Neural cell (in vitro differentiated cells): Measurements from ENCODE around the gene PPFIA4. TPM values are rescaled to one million over a fixed set of nuclear protein-coding genes. Genes with fewer than 3 reads are reported as not detected.

Experiments used
- H2AFZ ChIP-seq: fragments of 200-600, 300-800 bp; sonication (generic), shearing (Covaris generic); 2 replicates; pipeline ENCODE4 v1.6.0; 2014; ENCODE audit warnings: low read depth, mild to moderate bottlenecking, antibody characterized with exemption, low read length, moderate library complexity
- H3F3A ChIP-seq: fragments of 200-600 bp; shearing (Covaris generic); 2 replicates; pipeline ENCODE4 v1.6.1; 2016; ENCODE audit warnings: mild to moderate bottlenecking, moderate library complexity, mixed read lengths, antibody characterized with exemption, low read length; ENCODE audit not compliant: insufficient read depth, poor library complexity, severe bottlenecking
- H3K27ac ChIP-seq: fragments of 200-600, 300-800 bp; sonication (generic), shearing (Covaris generic); 2 replicates; pipeline ENCODE4 v1.5.1; 2014; ENCODE audit warnings: mild to moderate bottlenecking, low read length, moderate library complexity
- H3K27me3 ChIP-seq: fragments of 300-800, 200-600 bp; sonication (generic), shearing (Covaris generic); 2 replicates; pipeline ENCODE4 v1.6.0; 2014; ENCODE audit warnings: mild to moderate bottlenecking, low read depth, low read length, moderate library complexity; ENCODE audit not compliant: insufficient read depth
- H3K36me3 ChIP-seq: fragments of 300-800, 200-600 bp; sonication (generic), shearing (Covaris generic); 2 replicates; pipeline ENCODE4 v1.5.1; 2014; ENCODE audit warnings: mild to moderate bottlenecking, antibody characterized with exemption, low read length, moderate library complexity; ENCODE audit not compliant: insufficient read depth
- H3K4me2 ChIP-seq: fragments of 300-800, 200-600 bp; sonication (generic), shearing (Covaris generic); 2 replicates; pipeline ENCODE4 v1.6.0; 2014; ENCODE audit warnings: mild to moderate bottlenecking, low read length
- H3K4me3 ChIP-seq: fragments of 300-800, 200-600 bp; sonication (generic), shearing (Covaris generic); 2 replicates; pipeline ENCODE4 v1.5.1; 2014; ENCODE audit warnings: mild to moderate bottlenecking, low read length, moderate library complexity
- H3K79me2 ChIP-seq: fragments of 200-600 bp; shearing (Covaris generic); replicated peaks from 2 replicates; pipeline ENCODE4 v1.6.0; 2014; ENCODE audit warnings: mild to moderate bottlenecking, low read length, moderate library complexity; ENCODE audit not compliant: insufficient read depth
- H3K9ac ChIP-seq: fragments of 300-800, 200-600 bp; sonication (generic), shearing (Covaris generic); 2 replicates; pipeline ENCODE4 v1.6.1; 2016; ENCODE audit warnings: mild to moderate bottlenecking, low read length, mixed read lengths
- H3K9me2 ChIP-seq: fragments of 200-600 bp; shearing (Covaris generic); 2 replicates; pipeline ENCODE4 v1.6.1; 2016; ENCODE audit warnings: mild to moderate bottlenecking, low read length, mixed read lengths; ENCODE audit not compliant: insufficient read depth
- H3K9me3 ChIP-seq: fragments of 200-600, 300-800 bp; sonication (generic), shearing (Covaris generic); 2 replicates; pipeline ENCODE4 v1.6.1; 2016; ENCODE audit warnings: mild to moderate bottlenecking, mixed run types, low read length, moderate library complexity, mixed read lengths
- H4K20me1 ChIP-seq: fragments of 200-600 bp; shearing (Covaris generic); 2 replicates; pipeline ENCODE4 v1.6.1; 2016; ENCODE audit warnings: mild to moderate bottlenecking, mixed run types; ENCODE audit not compliant: insufficient read depth
- EP300 ChIP-seq: fragments of 450-650 bp; conservative IDR thresholded peaks from 2 replicates; pipeline ENCODE4 v1.6.1; 2014; ENCODE audit warnings: antibody characterized with exemption, mild to moderate bottlenecking, moderate library complexity; ENCODE audit not compliant: poor library complexity, severe bottlenecking
- EZH2 ChIP-seq: fragments of 200-600, 300-800 bp; shearing (Covaris generic), sonication (generic); IDR thresholded peaks from 2 replicates; pipeline ENCODE4 v1.6.1; 2014; ENCODE audit warnings: antibody characterized with exemption, low read length, borderline replicate concordance, mild to moderate bottlenecking; ENCODE audit not compliant: insufficient read depth, poor library complexity, severe bottlenecking
- MXI1 ChIP-seq: fragments of 450-650 bp; conservative IDR thresholded peaks from 2 replicates; pipeline ENCODE4 v1.6.1; 2014; ENCODE audit warnings: antibody characterized with exemption, mild to moderate bottlenecking; ENCODE audit not compliant: poor library complexity, severe bottlenecking
- POLR2AphosphoS5 ChIP-seq: IDR thresholded peaks from 2 replicates; pipeline ENCODE4 v1.6.1; 2012
- RAD21 ChIP-seq: fragments of 450-650 bp; conservative IDR thresholded peaks from 2 replicates; pipeline ENCODE4 v1.6.1; 2014; ENCODE audit warnings: antibody characterized with exemption, mild to moderate bottlenecking, moderate library complexity
- SMC3 ChIP-seq: fragments of 450-650 bp; conservative IDR thresholded peaks from 2 replicates; pipeline ENCODE4 v1.6.1; 2014; ENCODE audit warnings: antibody characterized with exemption, mild to moderate bottlenecking, moderate library complexity; ENCODE audit not compliant: poor library complexity
- TAF1 ChIP-seq: IDR thresholded peaks from 2 replicates; pipeline ENCODE4 v1.6.1; 2012; ENCODE audit warnings: low read depth
- polyA plus RNA-seq: library from polyadenylated mRNA; depleted of rRNA; stranded (reverse); fragments of >200 nt; gene quantifications from 2 replicates; pipeline ENCODE4 v1.2.3, GENCODE V29; 2014
- TF ChIP-seq, protein P1 (sequence below): IDR thresholded peaks from 2 replicates; pipeline ENCODE4 v1.6.1; 2012; ENCODE audit warnings: borderline replicate concordance
- TF ChIP-seq, protein P2 (sequence below): fragments of 450-650 bp; IDR thresholded peaks from 2 replicates; pipeline ENCODE4 v1.5.1; 2014; ENCODE audit warnings: antibody characterized with exemption, mild to moderate bottlenecking, moderate library complexity; ENCODE audit not compliant: poor library complexity, severe bottlenecking

The PPFIA4 gene
- polyA plus RNA-seq, 1 donor from 2014 or later: 1.6 TPM

DNA sequence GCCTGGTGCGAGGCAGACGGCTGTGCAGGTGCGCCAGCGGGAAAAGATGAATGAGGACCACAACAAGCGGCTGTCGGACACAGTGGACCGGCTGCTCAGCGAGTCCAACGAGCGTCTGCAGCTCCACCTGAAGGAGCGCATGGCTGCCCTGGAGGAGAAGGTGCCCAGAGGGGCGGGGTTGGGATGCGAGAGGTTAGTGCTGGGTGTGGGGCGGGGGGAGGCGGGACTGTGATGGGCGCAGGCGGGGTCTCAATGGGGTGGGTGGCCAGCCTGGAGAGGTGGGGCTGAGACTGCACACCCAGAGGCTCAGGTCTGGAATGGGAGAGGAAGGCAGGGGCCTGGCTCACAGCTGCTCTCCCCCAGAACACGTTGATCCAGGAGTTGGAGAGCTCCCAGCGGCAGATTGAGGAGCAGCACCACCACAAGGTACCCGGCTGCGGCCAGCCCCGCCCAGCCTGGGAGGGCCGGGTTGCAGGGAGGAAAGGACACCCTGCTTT lies 22.3 kb downstream of the PPFIA4 start:
- Histone ChIP-seq H3F3A (no peaks in the 10 kb centered on the region), H3K27me3 (no peaks in the 10 kb centered on the region), H2AFZ (no peak overlapping the region), H3K9me3 (no peaks in the 10 kb centered on the region), H3K4me2 (no peak overlapping the region), H3K79me2 (no peaks in the 10 kb centered on the region), H3K9ac (no peak overlapping the region), H3K9me2 (no peaks in the 10 kb centered on the region), H4K20me1 (no peaks in the 10 kb centered on the region), H3K4me3 (no peak overlapping the region), H3K27ac (no peak overlapping the region), H3K36me3 (no peaks in the 10 kb centered on the region)
- TF ChIP-seq EZH2 (no peak), MXI1 (no peak), RAD21 (no peak), SMC3 (no peak), TAF1 (no peak), EP300 (no peak), POLR2AphosphoS5 (no peak)
- TF ChIP-seq, protein P1, sequence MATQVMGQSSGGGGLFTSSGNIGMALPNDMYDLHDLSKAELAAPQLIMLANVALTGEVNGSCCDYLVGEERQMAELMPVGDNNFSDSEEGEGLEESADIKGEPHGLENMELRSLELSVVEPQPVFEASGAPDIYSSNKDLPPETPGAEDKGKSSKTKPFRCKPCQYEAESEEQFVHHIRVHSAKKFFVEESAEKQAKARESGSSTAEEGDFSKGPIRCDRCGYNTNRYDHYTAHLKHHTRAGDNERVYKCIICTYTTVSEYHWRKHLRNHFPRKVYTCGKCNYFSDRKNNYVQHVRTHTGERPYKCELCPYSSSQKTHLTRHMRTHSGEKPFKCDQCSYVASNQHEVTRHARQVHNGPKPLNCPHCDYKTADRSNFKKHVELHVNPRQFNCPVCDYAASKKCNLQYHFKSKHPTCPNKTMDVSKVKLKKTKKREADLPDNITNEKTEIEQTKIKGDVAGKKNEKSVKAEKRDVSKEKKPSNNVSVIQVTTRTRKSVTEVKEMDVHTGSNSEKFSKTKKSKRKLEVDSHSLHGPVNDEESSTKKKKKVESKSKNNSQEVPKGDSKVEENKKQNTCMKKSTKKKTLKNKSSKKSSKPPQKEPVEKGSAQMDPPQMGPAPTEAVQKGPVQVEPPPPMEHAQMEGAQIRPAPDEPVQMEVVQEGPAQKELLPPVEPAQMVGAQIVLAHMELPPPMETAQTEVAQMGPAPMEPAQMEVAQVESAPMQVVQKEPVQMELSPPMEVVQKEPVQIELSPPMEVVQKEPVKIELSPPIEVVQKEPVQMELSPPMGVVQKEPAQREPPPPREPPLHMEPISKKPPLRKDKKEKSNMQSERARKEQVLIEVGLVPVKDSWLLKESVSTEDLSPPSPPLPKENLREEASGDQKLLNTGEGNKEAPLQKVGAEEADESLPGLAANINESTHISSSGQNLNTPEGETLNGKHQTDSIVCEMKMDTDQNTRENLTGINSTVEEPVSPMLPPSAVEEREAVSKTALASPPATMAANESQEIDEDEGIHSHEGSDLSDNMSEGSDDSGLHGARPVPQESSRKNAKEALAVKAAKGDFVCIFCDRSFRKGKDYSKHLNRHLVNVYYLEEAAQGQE: no peak
- TF ChIP-seq, protein P2, sequence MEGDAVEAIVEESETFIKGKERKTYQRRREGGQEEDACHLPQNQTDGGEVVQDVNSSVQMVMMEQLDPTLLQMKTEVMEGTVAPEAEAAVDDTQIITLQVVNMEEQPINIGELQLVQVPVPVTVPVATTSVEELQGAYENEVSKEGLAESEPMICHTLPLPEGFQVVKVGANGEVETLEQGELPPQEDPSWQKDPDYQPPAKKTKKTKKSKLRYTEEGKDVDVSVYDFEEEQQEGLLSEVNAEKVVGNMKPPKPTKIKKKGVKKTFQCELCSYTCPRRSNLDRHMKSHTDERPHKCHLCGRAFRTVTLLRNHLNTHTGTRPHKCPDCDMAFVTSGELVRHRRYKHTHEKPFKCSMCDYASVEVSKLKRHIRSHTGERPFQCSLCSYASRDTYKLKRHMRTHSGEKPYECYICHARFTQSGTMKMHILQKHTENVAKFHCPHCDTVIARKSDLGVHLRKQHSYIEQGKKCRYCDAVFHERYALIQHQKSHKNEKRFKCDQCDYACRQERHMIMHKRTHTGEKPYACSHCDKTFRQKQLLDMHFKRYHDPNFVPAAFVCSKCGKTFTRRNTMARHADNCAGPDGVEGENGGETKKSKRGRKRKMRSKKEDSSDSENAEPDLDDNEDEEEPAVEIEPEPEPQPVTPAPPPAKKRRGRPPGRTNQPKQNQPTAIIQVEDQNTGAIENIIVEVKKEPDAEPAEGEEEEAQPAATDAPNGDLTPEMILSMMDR: no peak

GRCh38 chr1:203049077-203049476 lies 22.8 kb downstream of the PPFIA4 start:
- Histone ChIP-seq H4K20me1 (no peaks in the 10 kb centered on the region), H3K9me3 (no peaks in the 10 kb centered on the region), H3K4me3 (no peak overlapping the region), H3K27ac (no peak overlapping the region), H3K79me2 (no peaks in the 10 kb centered on the region), H3K9ac (no peak overlapping the region), H3K36me3 (no peaks in the 10 kb centered on the region), H3K27me3 (no peaks in the 10 kb centered on the region), H3F3A (no peaks in the 10 kb centered on the region), H2AFZ (no peak overlapping the region), H3K4me2 (no peak overlapping the region), H3K9me2 (no peaks in the 10 kb centered on the region)
- TF ChIP-seq SMC3 (no peak), TAF1 (no peak), EZH2 (no peak), EP300 (no peak), RAD21 (no peak), POLR2AphosphoS5 (no peak), MXI1 (no peak)
- TF ChIP-seq, protein P2: no peak
- TF ChIP-seq, protein P1: no peak
